GM23248 (cell line): ENCODE measurements around the gene DLG2.

Experiments
- EZH2 ChIP-seq: fragments of 200-600 bp; sonication (generic); IDR thresholded peaks from 2 replicates; pipeline ENCODE4 v1.6.1; 2018; ENCODE audit warnings: antibody characterized with exemption, mild to moderate bottlenecking; ENCODE audit not compliant: insufficient read depth, poor library complexity, severe bottlenecking
- EZH2phosphoT487 ChIP-seq: fragments of 200-600 bp; sonication (generic); IDR thresholded peaks from 2 replicates; pipeline ENCODE4 v1.6.1; 2018; ENCODE audit warnings: antibody characterized with exemption, moderate library complexity, mild to moderate bottlenecking, low read depth; ENCODE audit not compliant: insufficient read depth

DNA sequence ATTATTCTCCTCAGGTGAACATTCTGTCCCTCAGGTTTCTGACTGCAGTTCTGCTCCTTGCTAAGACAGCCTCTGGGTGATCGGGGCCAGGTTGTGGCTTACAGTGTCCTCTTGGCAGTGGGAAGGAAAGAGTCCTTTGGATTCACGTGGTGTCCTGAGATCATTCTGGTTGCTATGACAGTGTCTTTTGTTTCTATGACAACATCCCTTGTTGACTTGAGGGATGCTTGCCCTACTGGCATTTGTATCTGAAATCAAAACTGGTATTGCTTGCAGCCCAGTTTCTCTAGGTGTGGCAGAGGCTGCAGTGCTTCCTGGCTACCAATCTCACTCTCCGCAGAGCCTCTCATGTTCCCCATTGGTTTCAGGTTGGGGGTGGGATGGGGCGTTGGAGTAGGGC, 2189.2 kb downstream of the DLG2 start:
- TF ChIP-seq EZH2phosphoT487 (no peak), EZH2 (no peak)
